GM20000 (cell line): Measurements from ENCODE around the gene BHLHE23.

Experiments used
- DNase-seq: peaks from one replicate; pipeline ENCODE4 v3.0.0; 2012; ENCODE audit warnings: low spot score
- CTCF ChIP-seq: IDR thresholded peaks from 2 replicates; pipeline ENCODE4 v1.5.1; 2012; ENCODE audit warnings: mild to moderate bottlenecking, control low read depth; ENCODE audit errors: extremely low read depth, missing control alignments

The BHLHE23 gene

DNA sequence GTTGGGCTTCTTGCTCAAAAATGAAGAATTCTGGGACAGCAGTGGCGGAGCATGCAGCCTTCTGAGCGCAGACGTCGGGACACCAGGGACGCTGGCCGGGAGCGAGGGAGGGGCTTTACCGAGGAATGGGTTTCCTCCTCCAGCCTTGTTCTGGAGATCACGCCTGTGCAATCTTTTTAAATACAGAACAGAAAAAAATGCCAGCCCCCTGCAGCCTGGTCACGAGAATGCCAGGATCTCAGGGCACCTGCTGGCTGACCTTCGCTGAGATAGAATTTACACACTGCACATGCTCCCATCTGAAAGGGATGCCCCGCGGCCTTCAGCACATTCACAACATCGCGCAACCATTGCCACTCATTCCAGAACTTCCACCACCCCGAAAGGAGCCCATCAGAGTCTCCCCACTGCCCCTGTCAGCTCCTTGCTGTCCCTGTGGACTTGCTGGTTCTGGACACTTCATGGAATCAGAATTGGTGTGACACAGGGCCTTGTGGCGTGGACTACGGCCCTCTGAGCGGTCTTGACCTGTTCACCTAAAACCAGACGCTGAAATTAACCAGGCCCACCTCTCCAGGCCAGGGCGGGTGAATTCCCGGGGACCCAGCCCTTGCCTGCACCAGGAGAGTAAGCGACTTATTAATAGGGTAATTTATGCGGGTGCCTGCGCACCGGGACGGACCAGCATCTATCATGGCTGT is 20.6 kb upstream of the BHLHE23 start:
- DNase-seq: no peak
- no peak for TF ChIP-seq CTCF

- TF ChIP-seq CTCF: no peak
- no peak for DNase-seq
Observed at GRCh38 chr20:63026582-63027165, 19.9 kb upstream of the BHLHE23 start.

GRCh38 chr20:63025534-63026331 is 19.0 kb upstream of the BHLHE23 start:
- peak; percentile 59 for DNase-seq
- no peak for TF ChIP-seq CTCF

GRCh38 chr20:63024573-63025392 is 18.0 kb upstream of the BHLHE23 start:
- no peak for TF ChIP-seq CTCF
- DNase-seq: no peak

- no peak for TF ChIP-seq CTCF
Observed at GRCh38 chr20:63023936-63024571, 17.3 kb upstream of the BHLHE23 start.

GRCh38 chr20:63023071-63023935 is 16.5 kb upstream of the BHLHE23 start:
- no peak for DNase-seq
- TF ChIP-seq CTCF: no peak

More at GRCh38 chr20:63023936-63024571, 17.3 kb upstream of the BHLHE23 start:
- DNase-seq: no peak
